Measurements from ENCODE around the gene PCIF1.

PCIF1 gene

DNA sequence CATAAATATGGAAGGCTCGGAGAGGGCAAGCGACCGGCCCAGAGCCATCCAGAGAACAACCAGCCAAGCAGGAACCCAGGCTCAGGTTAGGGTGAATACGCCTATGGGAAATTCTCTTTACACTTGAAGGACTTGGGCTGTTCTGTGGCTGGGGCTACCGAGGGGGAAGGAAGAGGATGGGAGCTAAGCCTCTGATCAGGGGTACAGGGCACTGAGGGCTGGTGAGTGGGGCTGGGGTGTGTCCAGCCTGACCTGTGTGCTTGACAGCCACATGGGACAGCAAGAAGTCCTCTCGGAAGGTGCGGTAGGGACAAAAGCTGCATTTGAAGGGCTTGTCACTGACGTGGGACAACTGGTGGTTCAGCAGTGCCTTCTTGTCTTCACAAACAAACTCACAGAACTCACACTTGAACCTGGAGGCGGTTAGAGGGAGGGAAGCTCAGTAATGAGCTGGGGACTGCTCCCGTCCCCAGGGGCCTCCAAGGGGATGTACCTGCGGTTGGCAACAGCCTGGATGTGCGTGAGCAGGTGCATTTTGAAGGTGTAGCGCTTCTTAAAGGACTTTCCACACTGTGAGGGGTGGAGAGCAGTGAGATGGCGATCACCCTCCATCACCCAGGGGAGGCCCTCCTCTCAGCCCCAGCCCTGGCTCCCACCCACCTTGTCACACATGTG lies 25.6 kb downstream of the PCIF1 start:
- H3K4me3 Mint-ChIP-seq: peak overlapping the region; percentile 9
- peak overlapping the region; percentile 38 for H3K27ac Mint-ChIP-seq
- H3K36me3 Mint-ChIP-seq: peaks cover 64% of the 10 kb centered on the region
- H3K4me1 Mint-ChIP-seq: peaks cover 36% of the 10 kb centered on the region
- ATAC-seq: peak; percentile 89
- H3K9me3 Mint-ChIP-seq: no peaks in the 10 kb centered on the region
- no peaks in the 10 kb centered on the region for H3K27me3 Mint-ChIP-seq

DNA sequence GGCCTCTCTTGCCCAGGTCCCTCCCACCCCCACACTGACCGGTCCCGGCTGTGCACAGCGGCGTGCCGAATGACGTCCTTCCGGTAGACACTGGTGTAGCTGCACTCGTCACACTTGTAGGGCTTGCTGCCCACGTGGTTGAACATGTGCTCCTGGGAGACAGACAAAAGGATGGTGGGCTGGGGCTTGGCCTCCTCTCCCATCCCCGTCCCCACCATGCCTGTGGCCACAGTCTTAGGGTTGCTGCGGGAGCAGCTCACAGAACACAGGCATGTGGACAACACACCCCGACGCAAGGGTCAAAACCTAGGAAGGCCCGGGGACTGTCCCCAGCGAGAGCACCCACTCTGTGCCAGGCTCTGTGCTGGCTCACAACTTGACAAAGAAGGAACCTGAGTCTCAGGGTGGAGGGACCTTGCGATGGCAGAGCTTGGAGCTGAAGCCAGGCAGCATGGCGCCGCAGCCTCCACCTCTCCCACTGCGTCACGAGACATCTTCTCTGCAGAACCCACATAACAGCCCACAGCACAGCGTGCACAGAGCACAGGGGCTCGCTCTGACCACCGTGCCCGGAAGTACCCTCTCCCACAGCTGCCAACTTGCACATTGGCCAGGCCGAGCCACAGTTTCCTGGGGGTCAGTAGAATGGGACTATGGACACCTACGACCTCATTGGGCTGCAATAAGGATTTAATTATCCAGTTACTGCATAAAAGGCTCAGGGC lies 27.7 kb downstream of the PCIF1 start:
- no peak for ATAC-seq
- Mint-ChIP-seq H3K9me3 (no peaks in the 10 kb centered on the region), H3K27ac (no peak overlapping the region), H3K4me1 (peaks cover 46% of the 10 kb centered on the region), H3K4me3 (no peak overlapping the region), H3K36me3 (peaks cover 71% of the 10 kb centered on the region), H3K27me3 (no peaks in the 10 kb centered on the region)

DNA sequence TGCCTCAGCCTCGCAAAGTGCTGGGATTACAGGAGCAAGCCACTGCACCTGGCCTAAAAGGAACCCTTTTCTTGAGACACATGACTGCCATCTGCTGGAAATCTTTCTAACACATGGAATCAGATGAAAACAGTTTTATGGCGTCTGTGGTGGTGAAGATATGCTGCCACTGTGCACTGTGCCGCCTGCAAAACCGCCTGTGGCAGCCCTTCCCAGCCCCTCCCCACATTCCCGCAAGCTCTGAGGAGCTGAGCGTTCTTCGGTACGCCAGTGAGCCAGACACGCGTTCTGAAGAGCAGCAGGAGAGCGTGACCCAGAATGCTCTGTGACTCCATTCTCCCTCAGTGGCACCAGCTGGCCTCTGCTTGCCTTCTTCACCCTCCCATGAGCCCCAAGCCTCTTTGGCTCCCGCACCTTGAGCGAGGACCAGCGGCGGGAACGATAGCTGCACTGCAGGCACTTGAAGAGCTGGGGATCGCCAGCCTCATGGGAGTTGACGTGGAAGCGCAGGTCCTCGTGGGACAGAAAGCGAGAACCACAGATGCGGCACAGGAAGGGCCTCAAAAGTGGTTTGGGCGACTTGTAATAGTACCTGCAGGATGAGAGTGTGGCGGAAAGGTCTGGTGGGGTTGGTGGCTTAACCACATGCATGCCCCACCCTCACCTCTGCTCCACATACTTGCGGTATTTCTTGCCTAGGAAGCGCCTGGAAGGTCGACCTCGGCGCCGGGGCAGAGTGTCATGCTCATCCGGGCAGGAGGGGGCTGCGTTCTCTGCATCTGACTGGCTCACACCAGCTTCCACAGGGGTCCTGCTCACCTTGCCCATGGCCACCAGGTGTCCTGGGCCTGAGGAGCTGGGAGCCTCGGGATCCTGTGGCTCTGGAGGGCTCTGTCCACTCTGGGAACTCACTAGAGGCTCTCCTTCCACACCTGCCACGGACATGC lies 28.8 kb downstream of the PCIF1 start:
- H3K4me3 Mint-ChIP-seq: no peak overlapping the region

DNA sequence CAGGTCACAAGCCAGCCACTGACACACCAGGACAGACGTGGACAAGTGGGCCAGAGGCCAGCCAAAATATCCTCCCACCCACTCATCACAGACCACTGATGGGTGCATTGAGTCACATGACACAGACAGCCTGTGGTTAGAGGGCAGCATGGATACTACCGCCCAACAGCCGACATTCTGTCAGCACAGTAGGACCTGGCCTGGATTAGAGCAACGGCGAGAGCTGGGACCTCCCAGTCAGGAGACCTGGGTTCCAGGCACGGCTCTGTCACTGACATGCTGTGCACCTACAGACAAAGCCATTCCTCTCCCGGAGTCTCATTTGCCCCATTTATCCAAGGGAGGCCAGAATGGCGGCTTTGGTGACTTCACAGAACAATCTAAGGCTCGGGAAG lies 29.5 kb downstream of the PCIF1 start:
- H3K4me1 Mint-ChIP-seq: peaks cover 46% of the 10 kb centered on the region
- H3K4me3 Mint-ChIP-seq: no peak overlapping the region
- peaks cover 60% of the 10 kb centered on the region for H3K36me3 Mint-ChIP-seq
- ATAC-seq: no peak
- no peaks in the 10 kb centered on the region for H3K9me3 Mint-ChIP-seq
- H3K27ac Mint-ChIP-seq: no peak overlapping the region
- no peaks in the 10 kb centered on the region for H3K27me3 Mint-ChIP-seq

More for the DNA sequence above, 28.8 kb downstream of the PCIF1 start:
- H3K27ac Mint-ChIP-seq: peak overlapping the region; percentile 38
- H3K27me3 Mint-ChIP-seq: no peaks in the 10 kb centered on the region
- peak; percentile 27 for ATAC-seq
- no peaks in the 10 kb centered on the region for H3K9me3 Mint-ChIP-seq
- peaks cover 66% of the 10 kb centered on the region for H3K36me3 Mint-ChIP-seq
- peaks cover 46% of the 10 kb centered on the region for H3K4me1 Mint-ChIP-seq

DNA sequence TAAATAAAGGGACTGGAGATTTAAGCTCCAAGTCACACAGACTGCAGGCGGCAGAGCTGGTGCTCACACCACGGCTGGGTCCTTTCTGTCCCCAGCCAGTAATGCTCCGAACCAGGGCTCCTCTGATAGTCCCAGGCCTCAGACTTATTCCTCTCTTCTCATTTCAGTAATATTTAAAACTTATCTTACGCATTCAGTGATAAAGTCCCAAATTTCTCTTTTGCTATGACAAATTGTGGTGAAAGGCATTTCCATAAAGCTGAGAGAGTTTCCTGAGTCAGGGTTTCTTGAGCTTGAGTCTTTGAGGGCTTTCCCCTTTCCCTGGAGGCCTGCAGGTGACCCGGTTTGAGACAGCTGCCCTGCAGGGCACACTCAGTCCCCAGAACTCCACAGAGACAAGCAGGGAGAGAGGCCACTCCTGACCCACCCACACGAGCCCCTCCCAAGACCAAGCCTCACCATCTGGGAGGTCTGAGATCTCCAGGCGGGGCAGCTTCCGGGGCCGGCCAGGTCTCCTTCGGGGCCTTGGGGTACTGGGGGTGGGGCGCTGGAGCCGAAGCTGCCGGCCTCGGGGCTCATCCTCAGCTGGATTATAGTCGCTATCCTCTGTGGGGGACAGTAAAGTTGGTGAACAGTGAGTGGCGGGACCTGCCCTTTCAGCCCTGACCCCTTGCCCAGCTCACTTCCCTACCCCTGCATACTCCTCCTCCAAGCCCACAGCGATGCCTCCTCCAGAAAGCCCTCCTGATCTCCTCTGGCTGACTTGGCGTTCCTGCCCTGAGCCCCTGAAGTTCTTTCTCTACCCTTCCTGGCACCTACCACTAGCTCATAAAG lies 30.9 kb downstream of the PCIF1 start:
- Mint-ChIP-seq H3K27ac (peak overlapping the region; percentile 85), H3K9me3 (no peaks in the 10 kb centered on the region), H3K36me3 (peaks cover 46% of the 10 kb centered on the region), H3K27me3 (no peaks in the 10 kb centered on the region), H3K4me1 (peaks cover 49% of the 10 kb centered on the region), H3K4me3 (peak overlapping the region; percentile 69)
- ATAC-seq: peak; percentile 81

DNA sequence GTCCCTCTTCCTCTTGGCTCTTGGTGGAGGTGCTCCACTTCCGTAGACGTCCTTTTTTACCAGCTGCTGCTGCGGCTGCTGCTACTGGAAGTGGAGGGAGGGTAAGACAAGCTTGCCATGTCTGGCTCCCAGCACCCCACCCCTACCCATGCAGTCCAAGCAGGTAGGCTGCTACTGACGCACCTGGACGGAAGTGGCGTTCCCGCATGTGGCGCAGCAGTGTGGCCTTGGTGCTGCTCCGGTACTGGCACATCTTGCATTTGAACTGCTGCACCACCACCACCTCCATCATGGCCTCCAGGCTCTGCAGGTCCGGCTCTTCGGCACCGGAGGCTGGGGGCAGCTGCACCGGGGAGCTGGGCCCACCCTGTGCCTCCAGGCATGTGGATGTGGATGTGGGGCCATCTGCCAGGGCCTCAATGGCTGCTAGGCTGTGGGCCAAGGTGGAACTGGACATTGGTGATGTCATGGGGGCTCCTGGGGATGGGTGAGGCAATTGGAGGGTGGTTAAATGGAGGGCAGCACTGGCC lies 33.1 kb downstream of the PCIF1 start:
- no peak overlapping the region for H3K4me3 Mint-ChIP-seq
- peaks cover 57% of the 10 kb centered on the region for H3K4me1 Mint-ChIP-seq
- H3K27me3 Mint-ChIP-seq: no peaks in the 10 kb centered on the region
- H3K36me3 Mint-ChIP-seq: peaks cover 37% of the 10 kb centered on the region
- no peak for ATAC-seq
- H3K27ac Mint-ChIP-seq: no peak overlapping the region
- H3K9me3 Mint-ChIP-seq: no peaks in the 10 kb centered on the region

DNA sequence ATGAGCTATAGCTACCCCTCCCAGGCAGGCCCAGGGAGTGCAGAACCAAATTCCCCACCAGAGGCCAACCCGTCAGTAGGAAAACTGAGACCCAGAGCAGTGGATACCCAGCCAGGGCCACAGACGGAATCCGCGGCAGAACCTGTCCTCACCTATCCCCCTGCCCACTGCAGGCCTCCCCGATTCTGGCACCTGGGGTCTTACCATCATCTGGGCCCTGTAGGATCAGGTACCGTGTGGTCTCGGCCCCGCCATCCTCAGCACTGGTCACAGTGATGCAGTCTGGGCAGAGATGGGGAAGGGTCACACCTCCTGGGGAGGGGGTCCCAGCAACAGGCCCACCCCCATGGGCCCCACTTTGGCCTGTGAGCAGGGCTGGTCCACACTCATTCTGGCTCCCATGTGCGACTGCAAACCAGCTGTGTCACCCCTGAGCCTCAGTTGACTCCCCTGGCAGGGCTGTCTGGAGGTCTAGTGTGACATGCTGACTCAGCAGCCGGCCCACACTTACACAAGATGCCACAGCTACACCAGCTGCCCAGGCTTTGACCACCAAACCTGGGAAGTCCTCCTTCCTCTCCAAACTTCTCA lies 33.7 kb downstream of the PCIF1 start:
- no peaks in the 10 kb centered on the region for H3K9me3 Mint-ChIP-seq
- H3K27me3 Mint-ChIP-seq: no peaks in the 10 kb centered on the region
- H3K4me3 Mint-ChIP-seq: no peak overlapping the region
- H3K36me3 Mint-ChIP-seq: peaks cover 32% of the 10 kb centered on the region
- no peak overlapping the region for H3K27ac Mint-ChIP-seq
- peaks cover 55% of the 10 kb centered on the region for H3K4me1 Mint-ChIP-seq
- ATAC-seq: no peak

DNA sequence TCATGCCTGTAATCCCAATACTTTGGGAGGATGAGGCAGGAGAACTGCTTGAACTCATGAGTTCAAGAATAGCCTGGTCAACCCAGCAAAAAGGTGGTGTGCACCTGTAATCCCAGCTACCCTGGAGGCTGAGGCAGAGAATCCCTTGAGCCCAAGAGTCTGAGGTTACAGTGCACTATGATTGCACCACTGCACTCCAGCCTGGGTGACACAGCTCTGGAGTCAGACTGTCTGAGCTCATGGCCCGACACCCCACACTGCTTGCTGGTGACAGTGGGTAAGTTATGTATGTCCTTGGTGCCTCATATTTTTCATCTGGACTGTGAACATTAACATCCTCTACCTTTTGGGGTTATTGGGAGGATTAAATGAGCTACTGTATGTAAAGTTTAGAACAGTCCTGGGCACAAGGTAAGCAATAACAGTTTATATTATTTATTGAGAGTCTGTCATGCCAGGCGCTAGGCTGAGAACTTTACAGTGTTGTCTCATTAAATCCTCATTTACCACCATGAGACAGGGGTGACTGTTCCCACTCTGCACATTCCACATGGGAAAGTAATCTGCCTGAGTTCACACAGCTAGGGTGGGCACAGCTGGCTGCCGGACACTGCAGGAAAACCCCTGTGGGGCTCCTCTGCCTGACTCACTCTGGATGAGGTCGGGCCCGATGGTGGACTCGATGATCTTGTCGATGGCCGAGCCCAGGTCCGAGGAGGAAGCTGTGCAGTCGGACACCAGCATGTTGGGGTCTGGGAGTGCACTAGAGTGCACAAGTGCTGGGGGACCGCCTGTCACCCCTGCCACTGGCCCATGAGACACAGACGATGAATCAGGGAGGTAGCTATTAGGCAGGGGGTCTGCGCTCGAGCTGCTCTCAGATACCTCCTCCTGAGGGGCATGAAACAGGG lies 34.6 kb downstream of the PCIF1 start:
- peaks cover 46% of the 10 kb centered on the region for H3K4me1 Mint-ChIP-seq
- H3K36me3 Mint-ChIP-seq: peaks cover 29% of the 10 kb centered on the region
- no peak for ATAC-seq
- H3K27ac Mint-ChIP-seq: peak overlapping the region; percentile 99
- H3K9me3 Mint-ChIP-seq: no peaks in the 10 kb centered on the region
- H3K4me3 Mint-ChIP-seq: peak overlapping the region; percentile 88
- no peaks in the 10 kb centered on the region for H3K27me3 Mint-ChIP-seq

DNA sequence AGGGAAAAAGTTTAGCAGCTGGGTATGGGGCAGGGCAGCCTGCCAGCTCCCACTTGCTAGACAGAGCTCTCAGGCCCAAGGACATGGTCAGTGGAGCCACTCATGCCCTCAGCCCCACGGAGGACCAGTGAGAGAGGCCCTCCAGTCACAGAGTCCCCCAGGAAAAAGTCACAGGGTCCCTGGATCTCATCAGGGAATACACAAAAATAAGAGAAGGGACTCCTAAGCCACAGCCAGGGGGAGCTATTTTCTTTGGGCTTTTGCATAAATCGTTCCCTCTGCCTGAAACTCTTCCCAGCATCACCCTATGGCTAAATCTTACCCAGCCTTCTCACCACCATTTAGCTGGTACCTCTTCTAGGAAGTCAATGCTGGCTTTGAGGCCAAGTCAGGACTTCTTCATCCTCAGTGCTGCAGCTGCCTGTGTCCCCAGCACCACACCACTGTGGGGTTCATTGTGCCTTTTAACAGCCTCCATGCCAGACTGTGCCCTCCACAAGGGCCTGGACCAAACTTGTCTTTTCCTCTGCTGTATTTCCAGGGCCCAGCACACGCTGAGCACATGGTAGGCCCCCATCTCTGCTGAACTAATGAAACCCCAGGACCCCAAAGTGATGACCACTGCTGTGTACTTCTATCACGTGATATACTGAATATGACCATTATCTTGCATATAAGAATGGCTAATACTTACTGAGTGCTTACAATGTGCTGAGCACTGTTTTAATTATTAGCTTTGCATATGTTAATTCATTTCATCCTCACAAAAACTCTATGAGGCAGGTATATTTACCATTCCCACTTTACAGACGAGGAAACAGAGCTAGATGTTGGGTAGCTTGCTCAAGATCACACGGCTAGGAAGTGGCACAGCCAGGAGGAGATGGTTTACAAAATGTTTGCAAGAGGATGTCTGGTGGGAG lies 35.5 kb downstream of the PCIF1 start:
- ATAC-seq: no peak
- H3K36me3 Mint-ChIP-seq: peaks cover 27% of the 10 kb centered on the region
- H3K4me1 Mint-ChIP-seq: peaks cover 45% of the 10 kb centered on the region
- no peaks in the 10 kb centered on the region for H3K27me3 Mint-ChIP-seq
- H3K9me3 Mint-ChIP-seq: no peaks in the 10 kb centered on the region
- peak overlapping the region; percentile 88 for H3K4me3 Mint-ChIP-seq
- H3K27ac Mint-ChIP-seq: peak overlapping the region; percentile 99

DNA sequence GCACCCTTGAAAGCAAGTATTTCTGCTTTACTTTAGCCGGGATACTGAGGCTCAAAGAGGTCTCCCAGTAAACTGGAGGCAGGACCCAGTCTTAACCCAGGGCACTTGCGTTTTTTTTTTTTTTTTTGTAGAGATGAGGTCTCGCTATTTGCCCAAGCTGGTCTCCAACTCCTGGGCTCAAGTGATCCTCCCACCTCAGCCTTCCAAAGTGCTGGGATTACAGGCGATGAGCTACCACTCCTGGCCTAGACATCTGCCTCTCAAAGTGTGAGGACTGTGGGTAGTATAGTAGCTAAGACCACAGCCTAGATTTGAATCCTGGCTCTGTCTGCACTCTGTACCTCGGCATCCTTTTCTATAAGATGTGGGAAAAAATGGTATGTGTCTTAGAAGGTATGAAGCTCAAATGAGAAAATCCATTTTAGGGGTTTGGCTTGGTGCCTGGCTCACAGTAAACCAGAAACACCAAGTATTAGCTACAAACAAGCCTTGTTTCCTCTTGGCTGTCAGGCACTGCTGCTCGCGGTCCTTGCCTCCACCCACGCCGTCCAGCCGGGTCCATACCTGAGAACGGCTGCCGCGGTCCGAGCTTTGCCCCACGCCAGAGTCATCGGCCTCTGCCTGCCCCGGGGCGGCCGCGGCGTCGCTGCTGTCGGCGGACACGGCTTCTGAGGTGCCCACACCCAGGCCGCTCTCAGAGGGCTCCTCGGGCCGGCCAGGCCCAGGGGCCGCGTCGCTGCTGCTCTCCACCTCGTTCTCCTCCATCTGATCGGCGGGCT lies 36.4 kb downstream of the PCIF1 start:
- Mint-ChIP-seq H3K4me1 (peaks cover 39% of the 10 kb centered on the region), H3K27me3 (no peaks in the 10 kb centered on the region), H3K27ac (peak overlapping the region; percentile 99), H3K36me3 (peaks cover 18% of the 10 kb centered on the region), H3K4me3 (peak overlapping the region; percentile 88), H3K9me3 (no peaks in the 10 kb centered on the region)
- ATAC-seq: peak; percentile 9

DNA sequence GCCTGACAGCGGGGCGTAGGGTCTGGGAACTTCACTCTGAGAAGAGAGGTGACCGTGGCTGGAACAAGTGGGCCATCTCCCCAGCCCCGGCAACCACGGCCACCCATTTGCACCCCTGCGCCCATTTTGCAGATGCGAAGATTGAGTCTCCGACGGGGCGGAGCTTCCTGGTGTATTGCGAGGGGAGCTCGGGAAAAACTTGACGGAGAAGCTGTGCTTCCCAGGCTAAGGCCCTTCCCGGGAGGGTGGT lies 36.9 kb downstream of the PCIF1 start:
- H3K4me3 Mint-ChIP-seq: peak overlapping the region; percentile 88
- H3K27me3 Mint-ChIP-seq: no peaks in the 10 kb centered on the region
- ATAC-seq: peak; percentile 44
- peaks cover 16% of the 10 kb centered on the region for H3K36me3 Mint-ChIP-seq
- H3K4me1 Mint-ChIP-seq: peaks cover 36% of the 10 kb centered on the region
- H3K27ac Mint-ChIP-seq: peak overlapping the region; percentile 99
- no peaks in the 10 kb centered on the region for H3K9me3 Mint-ChIP-seq
